T-cell (primary cell): ENCODE results near the gene TUBB1. TPM values are rescaled to one million over a fixed set of nuclear protein-coding genes. Genes with fewer than 3 reads are reported as not detected.

Experiments
- ATAC-seq, 4 experiments: fragments of 200-7000 bp in 3 of 4; fragments of 150-1000 bp in 1 of 4; cut with Tn5 transposase; replicated peaks in 1 of 4; 1 replicate in 3 of 4; 2 replicates in 1 of 4; pipeline ENCODE4 v1.10.0; 2021; ENCODE audit warnings: moderate library complexity in 3 of 4, mild to moderate bottlenecking in 2 of 4, moderate number of reproducible peaks in 1 of 4
- CTCF ChIA-PET, 2 donors: fragments of 300-600 bp; sonication (Branson Sonifier 250); formaldehyde crosslinking; loops; one replicate each; lab custom pipeline; 2022; ENCODE audit warnings: antibody characterized with exemption in 2 of 2; lab: Charles Lee
- POLR2A ChIA-PET, 2 donors: fragments of 300-600 bp; sonication (Branson Sonifier 250); formaldehyde crosslinking; loops; one replicate each; lab custom pipeline; 2022; ENCODE audit warnings: antibody characterized with exemption in 2 of 2; lab: Charles Lee
- DNase-seq, 35 experiments: peaks; one replicate each; pipeline versions ENCODE4 v3.0.0 to v3.0.0-alpha.2; 2013 to 2023
- H3K27ac ChIP-seq: one replicate; pipeline ENCODE4 v1.5.1; 2013; ENCODE audit warnings: low read length
- H3K27me3 ChIP-seq, 2 experiments: replicated peaks in 1 of 2; 1 replicate in 1 of 2; 2 replicates in 1 of 2; pipeline versions ENCODE4 v1.6.1 to v1.7.0; 2013; ENCODE audit warnings: low read length in 1 of 2, mixed read lengths in 1 of 2; ENCODE audit not compliant: control insufficient read depth in 2 of 2, insufficient read depth in 2 of 2; ENCODE audit errors: extremely low read depth in 1 of 2
- H3K36me3 ChIP-seq, 2 donors: 1 replicate in 1 of 2; 2 replicates in 1 of 2; pipeline versions ENCODE4 v1.6.1 to v1.7.0; 2013; ENCODE audit warnings: low read length in 1 of 2; ENCODE audit not compliant: control insufficient read depth in 2 of 2, insufficient read depth in 1 of 2; ENCODE audit errors: extremely low read depth in 1 of 2
- H3K4me1 ChIP-seq, 2 experiments: 1 replicate in 1 of 2; 2 replicates in 1 of 2; pipeline versions ENCODE4 v1.6.1 to v1.7.0; 2013; ENCODE audit warnings: low read length in 2 of 2, mixed read lengths in 1 of 2; ENCODE audit not compliant: insufficient read depth in 2 of 2, control insufficient read depth in 1 of 2; ENCODE audit errors: extremely low read depth in 1 of 2
- H3K4me3 ChIP-seq, 2 donors: 1 replicate in 1 of 2; 2 replicates in 1 of 2; pipeline versions ENCODE4 v1.5.1 to v1.7.0; 2013; ENCODE audit warnings: mild to moderate bottlenecking in 2 of 2, low read length in 1 of 2, moderate library complexity in 1 of 2; ENCODE audit not compliant: control insufficient read depth in 1 of 2; ENCODE audit errors: extremely low read depth in 1 of 2
- H3K9me3 ChIP-seq: 2 replicates; pipeline ENCODE4 v1.7.0; 2013
- H3K27ac Mint-ChIP-seq, 2 donors: one replicate each; pipeline ENCODE4 v1.8.0; 2020 to 2021; ENCODE audit warnings: mild to moderate bottlenecking in 2 of 2, mixed read lengths in 2 of 2
- H3K27me3 Mint-ChIP-seq, 2 donors: one replicate each; pipeline ENCODE4 v1.8.0; 2021 to 2022; ENCODE audit warnings: mixed read lengths in 2 of 2
- H3K36me3 Mint-ChIP-seq: one replicate; pipeline ENCODE4 v1.8.0; 2021; ENCODE audit warnings: mixed read lengths
- H3K4me1 Mint-ChIP-seq, 3 donors: one replicate each; pipeline ENCODE4 v1.8.0; 2020 to 2022; ENCODE audit warnings: mixed read lengths in 3 of 3, mild to moderate bottlenecking in 1 of 3
- H3K4me3 Mint-ChIP-seq, 3 donors: one replicate each; pipeline ENCODE4 v1.8.0; 2020 to 2022; ENCODE audit warnings: mild to moderate bottlenecking in 3 of 3, mixed read lengths in 3 of 3, moderate library complexity in 3 of 3
- H3K9me3 Mint-ChIP-seq, 3 donors: one replicate each; pipeline ENCODE4 v1.8.0; 2020 to 2022; ENCODE audit warnings: mixed read lengths in 3 of 3
- WGBS: methylation state at CpG from one replicate; pipeline ENCODE4 v1.1.5; 2013; ENCODE audit warnings: missing lambda C conversion rate; ENCODE audit not compliant: insufficient coverage; 5-methylcytosine and 5-hydroxymethylcytosine counted together
- total RNA-seq, 35 experiments: library from RNA in 6 of 35; stranded (reverse) in 6 of 35; fragments of 120-200 nt in 1 of 35; gene quantifications; one replicate each; pipeline versions ENCODE4 v1.2.1 to v1.2.4 and lab custom pipeline; 2013 to 2026

TUBB1 gene
- total RNA-seq, 5 donors from 2014 or later (not counting 1 experiment from before 2014, with no cell fraction given), result 0.56 to 5.0 TPM; not detected in 3

GRCh38 chr20:58987790-58988564 is 31.3 kb upstream of the TUBB1 start:
- WGBS, result 92% methylated on average over 6 of the region's 9 CpGs
- Mint-ChIP-seq H3K4me3 (no peak overlapping the region), H3K9me3 (no peaks in the 10 kb centered on the region), H3K36me3 (peaks cover 58% of the 10 kb centered on the region), H3K27me3 (no peaks in the 10 kb centered on the region), H3K27ac (no peak overlapping the region), H3K4me1 (peaks cover 24 to 32% (median 31%) of the 10 kb centered on the region in 3 donors)
- Histone ChIP-seq H3K9me3 (no peaks in the 10 kb centered on the region), H3K4me1 (peaks cover 3 to 21% of the 10 kb centered on the region in 2 experiments), H3K27ac (no peak overlapping the region), H3K4me3 (no peak overlapping the region), H3K27me3 (no peaks in the 10 kb centered on the region), H3K36me3 (peaks cover 8 to 77% of the 10 kb centered on the region in 2 donors)
- ATAC-seq, result no peak
- no peak for DNase-seq
- POLR2A ChIA-PET, result no interaction called here
- CTCF ChIA-PET, result no interaction called here

GRCh38 chr20:58988565-58988882 is 30.7 kb upstream of the TUBB1 start:
- Mint-ChIP-seq H3K36me3 (peaks cover 59% of the 10 kb centered on the region), H3K4me3 (no peak overlapping the region)

GRCh38 chr20:58989196-58989595 is 30.0 kb upstream of the TUBB1 start:
- Mint-ChIP-seq H3K4me3 (no peak overlapping the region), H3K27ac (no peak overlapping the region), H3K27me3 (no peaks in the 10 kb centered on the region), H3K36me3 (peaks cover 64% of the 10 kb centered on the region), H3K9me3 (no peaks in the 10 kb centered on the region), H3K4me1 (peaks cover 17 to 25% (median 21%) of the 10 kb centered on the region in 3 donors)
- ChIA-PET POLR2A (no interaction called here), CTCF (interaction anchor here in 1 of 2 donors (0.6 kb wide), 1 partner anchor 151 kb away, joined by 7 read pairs; no protein-coding TSS in a partner anchor)
- WGBS, result 100% methylated on average over 4 of the region's 10 CpGs
- DNase-seq (no peak), ATAC-seq (no peak)
- no peak overlapping the region for H3K27ac ChIP-seq
- no peak overlapping the region for H3K4me3 ChIP-seq
- H3K36me3 ChIP-seq, result peaks cover 8 to 86% of the 10 kb centered on the region in 2 donors
- H3K4me1 ChIP-seq, result peaks cover under 1 to 9% of the 10 kb centered on the region in 2 experiments
- no peaks in the 10 kb centered on the region for H3K27me3 ChIP-seq
- H3K9me3 ChIP-seq, result no peaks in the 10 kb centered on the region

More at GRCh38 chr20:58988565-58988882, 30.7 kb upstream of the TUBB1 start:
- Mint-ChIP-seq H3K27ac (no peak overlapping the region), H3K27me3 (no peaks in the 10 kb centered on the region), H3K9me3 (no peaks in the 10 kb centered on the region), H3K4me1 (peaks cover 23 to 29% (median 28%) of the 10 kb centered on the region in 3 donors)
- DNase-seq (no peak), ATAC-seq (no peak)
- H3K4me3 ChIP-seq, result no peak overlapping the region
- H3K9me3 ChIP-seq, result no peaks in the 10 kb centered on the region
- no peaks in the 10 kb centered on the region for H3K27me3 ChIP-seq
- peaks cover 8 to 82% of the 10 kb centered on the region in 2 donors for H3K36me3 ChIP-seq
- 97% methylated on average over 4 of the region's 6 CpGs for WGBS
- POLR2A ChIA-PET, result no interaction called here
- CTCF ChIA-PET, result no interaction called here
- H3K4me1 ChIP-seq, result peaks cover 3 to 16% of the 10 kb centered on the region in 2 experiments
- H3K27ac ChIP-seq, result no peak overlapping the region

GRCh38 chr20:58990651-58991445 is 28.4 kb upstream of the TUBB1 start:
- ChIA-PET CTCF (interaction anchor here in 1 of 2 donors (0.5 to 0.6 kb wide), 2 partner anchors 52 to 615 kb away, joined by 3 to 5 read pairs; no protein-coding TSS in a partner anchor), POLR2A (no interaction called here)
- Histone ChIP-seq H3K27me3 (no peaks in the 10 kb centered on the region), H3K4me1 (peaks cover 0 to 2% of the 10 kb centered on the region in 2 experiments), H3K4me3 (no peak overlapping the region), H3K36me3 (peaks cover 13 to 95% of the 10 kb centered on the region in 2 donors), H3K9me3 (no peaks in the 10 kb centered on the region), H3K27ac (no peak overlapping the region)
- Mint-ChIP-seq H3K4me1 (peaks cover under 1 to 10% (median 8%) of the 10 kb centered on the region in 3 donors), H3K4me3 (no peak overlapping the region), H3K9me3 (no peaks in the 10 kb centered on the region), H3K36me3 (peaks cover 68% of the 10 kb centered on the region), H3K27me3 (no peaks in the 10 kb centered on the region), H3K27ac (peak overlapping the region in 1 of 2 donors; percentile 49)
- WGBS, result 89% methylated on average over 4 of the region's 14 CpGs
- no peak for ATAC-seq
- no peak for DNase-seq

- Mint-ChIP-seq H3K36me3 (peaks cover 71% of the 10 kb centered on the region), H3K27me3 (no peaks in the 10 kb centered on the region), H3K27ac (no peak overlapping the region), H3K9me3 (no peaks in the 10 kb centered on the region), H3K4me1 (peaks cover 0 to 5% (median 4%) of the 10 kb centered on the region in 3 donors), H3K4me3 (no peak overlapping the region)
- Histone ChIP-seq H3K36me3 (peaks cover 13 to 95% of the 10 kb centered on the region in 2 donors), H3K4me3 (no peak overlapping the region), H3K27me3 (no peaks in the 10 kb centered on the region), H3K27ac (no peak overlapping the region), H3K9me3 (no peaks in the 10 kb centered on the region), H3K4me1 (no peaks in the 10 kb centered on the region)
- ChIA-PET CTCF (interaction anchor here in 1 of 2 donors (0.5 kb wide), 1 partner anchor 53 kb away, joined by 5 read pairs; no protein-coding TSS in a partner anchor), POLR2A (no interaction called here)
- 99% methylated on average over 7 of the region's 9 CpGs for WGBS
- ATAC-seq (no peak), DNase-seq (no peak)
These were observed 27.5 kb upstream of the TUBB1 start for GRCh38 chr20:58991715-58992114.

- H3K27ac ChIP-seq, result no peak overlapping the region
- CTCF ChIA-PET, result interaction anchor here in 1 of 2 donors (0.6 kb wide), 1 partner anchor 57 kb away, joined by 3 read pairs; no protein-coding TSS in a partner anchor
- Mint-ChIP-seq H3K36me3 (peaks cover 68% of the 10 kb centered on the region), H3K27ac (no peak overlapping the region), H3K4me1 (peaks cover 0 to 3% (median 3%) of the 10 kb centered on the region in 3 donors), H3K27me3 (no peaks in the 10 kb centered on the region), H3K9me3 (no peaks in the 10 kb centered on the region), H3K4me3 (no peak overlapping the region)
- ATAC-seq (no peak), DNase-seq (no peak)
- H3K4me3 ChIP-seq, result no peak overlapping the region
- H3K27me3 ChIP-seq, result no peaks in the 10 kb centered on the region
- 100% methylated on average over 1 of the region's 3 CpGs for WGBS
- H3K36me3 ChIP-seq, result peaks cover 18 to 95% of the 10 kb centered on the region in 2 donors
- H3K4me1 ChIP-seq, result no peaks in the 10 kb centered on the region
- H3K9me3 ChIP-seq, result no peaks in the 10 kb centered on the region
- POLR2A ChIA-PET, result interaction anchor here (0.6 to 0.7 kb wide), 2 partner anchors 16 to 339 kb away, joined by 3 to 6 read pairs; no protein-coding TSS in a partner anchor
These were observed 26.3 kb upstream of the TUBB1 start for GRCh38 chr20:58992911-58993310.
